Activated CD4-positive, alpha-beta memory T cell treated with anti-CD3 and anti-CD28 coated beads for 36 hours (primary cell): ENCODE measurements around the gene TIA1. TPM values are rescaled to one million over a fixed set of nuclear protein-coding genes. Genes with fewer than 3 reads are reported as not detected.
"Not testable (repeated sequence)": the region's sequence is repeated elsewhere in the genome, so short reads cannot be mapped to it uniquely, and the experiment has no call there.

Source experiments
- CTCF ChIA-PET: fragments of 350-600 bp; sonication (Branson Sonifier 250); formaldehyde crosslinking; loops from one replicate; lab custom pipeline; 2021; ENCODE audit warnings: antibody characterized with exemption, inconsistent platforms; lab: Charles Lee
- POLR2A ChIA-PET: fragments of 350-600 bp; sonication (Branson Sonifier 250); formaldehyde crosslinking; loops from one replicate; lab custom pipeline; 2021; ENCODE audit warnings: antibody characterized with exemption; lab: Charles Lee
- DNase-seq: peaks from one replicate; pipeline ENCODE4 v3.0.0-alpha.2; 2020
- H3K27ac Mint-ChIP-seq: one replicate; pipeline ENCODE4 v1.8.0; 2021; ENCODE audit warnings: mixed read lengths
- H3K27me3 Mint-ChIP-seq: one replicate; pipeline ENCODE4 v1.8.0; 2021; ENCODE audit warnings: mixed read lengths
- H3K36me3 Mint-ChIP-seq: one replicate; pipeline ENCODE4 v1.8.0; 2021; ENCODE audit warnings: mixed read lengths
- H3K4me1 Mint-ChIP-seq: one replicate; pipeline ENCODE4 v1.8.0; 2021; ENCODE audit warnings: low read depth, mixed read lengths
- H3K4me3 Mint-ChIP-seq: one replicate; pipeline ENCODE4 v1.8.0; 2021; ENCODE audit warnings: mild to moderate bottlenecking, mixed read lengths
- H3K9me3 Mint-ChIP-seq: one replicate; pipeline ENCODE4 v1.8.0; 2021; ENCODE audit warnings: mixed read lengths
- intact Hi-C: fragments of 100-400 bp; cut with micrococcal nuclease; formaldehyde crosslinking; loops from one replicate; pipeline ENCODE4 v1.15.1; 2023
- total RNA-seq, 2 experiments: library from RNA; stranded (reverse); gene quantifications; one replicate each; pipeline ENCODE4 v1.2.3, GENCODE V29; 2021

Gene TIA1
- total RNA-seq, 2 experiments from 2014 or later, result 82.5 to 98.6 TPM

DNA sequence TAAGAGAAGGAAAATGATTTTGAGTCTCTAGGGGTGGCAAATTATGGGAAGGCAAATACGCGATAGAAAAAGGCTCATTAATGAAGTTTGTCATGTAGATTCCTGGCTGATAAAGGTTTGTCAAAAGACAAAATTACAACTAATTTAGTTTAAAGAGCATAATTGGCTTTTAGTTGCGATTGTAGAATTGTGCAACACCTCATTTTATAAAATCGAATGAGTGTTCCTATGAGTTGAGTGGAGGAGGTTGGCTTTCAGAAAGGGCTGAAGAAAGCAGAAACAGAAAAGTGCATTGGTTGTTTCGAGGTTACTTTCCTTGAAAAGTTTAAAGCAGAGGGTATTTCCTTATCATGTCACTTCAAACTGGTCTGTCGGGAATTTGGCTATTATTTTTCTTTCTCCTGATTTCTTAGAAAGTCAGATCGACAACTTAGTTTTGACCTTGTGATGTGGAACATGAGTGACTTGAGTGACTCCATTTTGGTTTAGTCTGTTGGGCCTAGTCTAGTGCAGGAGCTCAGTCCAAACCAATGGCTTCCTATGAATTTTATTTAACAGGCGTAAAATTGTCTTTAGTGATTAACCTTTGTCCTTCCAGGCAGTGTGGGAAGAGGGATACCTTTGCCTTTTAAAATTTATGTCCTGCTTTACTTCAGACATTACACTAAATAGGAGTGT, 7.3 kb upstream of the TIA1 start:
- CTCF ChIA-PET, result interaction anchor here (0.7 kb wide), 1 partner anchor 343 kb away, joined by 3 read pairs; no protein-coding TSS in a partner anchor
- peaks cover 21% of the 10 kb centered on the region for H3K4me1 Mint-ChIP-seq
- intact Hi-C loops, result loop anchor here (2.0 kb wide), 1 partner anchor 65 kb away; the partner anchor contains the start of gene C2orf42
- DNase-seq, result no peak
- H3K9me3 Mint-ChIP-seq, result no peaks in the 10 kb centered on the region
- no peak overlapping the region for H3K27ac Mint-ChIP-seq
- H3K27me3 Mint-ChIP-seq, result no peaks in the 10 kb centered on the region
- POLR2A ChIA-PET, result interaction anchor here (0.8 kb wide), 1 partner anchor 37 kb away, joined by 4 read pairs; no protein-coding TSS in a partner anchor
- H3K4me3 Mint-ChIP-seq, result no peak overlapping the region
- peaks cover 4% of the 10 kb centered on the region for H3K36me3 Mint-ChIP-seq

DNA sequence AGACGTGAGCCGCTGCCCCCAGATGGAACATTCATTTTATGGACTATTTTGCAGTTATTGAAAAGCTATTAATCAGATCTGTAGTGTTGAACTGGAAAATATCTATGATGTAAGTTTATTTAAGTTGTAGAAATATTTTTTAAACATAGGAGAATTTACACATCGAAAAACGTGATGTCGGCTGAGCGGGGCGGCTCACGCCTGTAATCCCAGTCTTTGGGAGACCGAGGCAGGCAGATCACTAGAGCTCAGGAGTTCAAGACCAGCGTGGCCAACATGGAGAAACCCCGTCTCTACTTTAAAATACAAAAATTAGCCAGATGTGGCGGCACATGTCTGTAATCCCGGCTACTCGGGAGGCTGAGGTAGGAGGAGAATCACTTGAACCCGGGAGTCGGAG, 2.0 kb upstream of the TIA1 start:
- Mint-ChIP-seq H3K36me3 (peaks cover 8% of the 10 kb centered on the region), H3K4me3 (no peak overlapping the region), H3K4me1 (peaks cover 10% of the 10 kb centered on the region), H3K9me3 (no peaks in the 10 kb centered on the region), H3K27me3 (peaks cover 4% of the 10 kb centered on the region), H3K27ac (no peak overlapping the region)
- no peak for DNase-seq
- ChIA-PET CTCF (interaction anchor here (1.5 kb wide), 1 partner anchor 10 kb away, joined by 3 read pairs; no protein-coding TSS in a partner anchor), POLR2A (interaction anchor here (2.1 to 3.9 kb wide), 2 partner anchors 8 to 43 kb away, joined by 11 to 21 read pairs; partner anchors contain the start of genes PCYOX1 and SNRPG)
- intact Hi-C loops, result no loop called here

DNA sequence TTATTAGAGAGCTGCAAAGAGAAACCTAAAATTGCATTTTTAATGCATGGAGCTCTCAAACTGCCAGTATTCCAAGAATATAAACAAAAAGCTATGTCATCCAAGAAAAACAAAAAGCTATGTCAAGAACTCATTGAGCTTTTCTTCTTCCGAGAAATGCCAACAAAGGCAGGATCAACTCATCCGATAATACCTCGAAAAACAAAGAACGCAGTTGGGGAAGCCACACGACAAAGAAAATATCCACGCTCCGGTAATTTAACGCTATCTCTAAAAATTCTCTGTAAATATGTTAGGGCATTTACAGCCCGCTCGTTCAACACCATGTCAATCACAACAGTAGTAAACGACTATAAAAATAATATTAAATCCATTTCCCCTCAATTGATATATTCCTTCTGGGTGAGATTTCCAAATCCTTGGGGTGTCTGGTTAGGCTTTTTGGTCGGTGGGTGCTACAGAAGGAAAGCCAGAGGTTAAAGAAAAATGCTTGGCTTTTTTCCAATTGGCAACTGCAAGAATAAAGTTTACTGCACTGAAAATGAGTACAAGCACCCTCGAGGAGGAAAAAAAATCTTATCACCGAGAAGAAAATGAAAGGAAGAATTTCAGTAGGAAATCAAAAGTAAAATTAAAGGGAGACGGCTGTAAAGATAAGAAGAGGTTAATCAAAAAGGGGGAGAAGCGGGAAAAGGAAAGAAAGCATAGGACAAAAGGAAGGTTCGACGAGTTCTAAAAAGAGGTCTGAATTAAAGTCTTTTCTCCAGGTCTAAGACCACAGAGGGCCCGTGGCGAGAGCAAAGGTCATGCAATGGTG, 856 bp downstream of the TIA1 start:
- H3K27me3 Mint-ChIP-seq, result peaks cover 4% of the 10 kb centered on the region
- ChIA-PET POLR2A (interaction anchor here (1.1 to 3.9 kb wide), 5 partner anchors 11 to 333 kb away, joined by 4 to 21 read pairs (median 9); partner anchors contain the start of genes C2orf42, MXD1, PCYOX1 and SNRPG), CTCF (interaction anchor here (0.6 to 1.4 kb wide), 4 partner anchors 10 to 330 kb away, joined by 3 to 5 read pairs (median 3); partner anchors contain the start of gene PCYOX1)
- peaks cover 13% of the 10 kb centered on the region for H3K36me3 Mint-ChIP-seq
- no peak for DNase-seq
- intact Hi-C loops, result loop anchor here (1.0 to 2.0 kb wide), 6 partner anchors 11 to 333 kb away; partner anchors contain the start of genes C2orf42, MXD1, PCBP1 and PCYOX1
- H3K4me3 Mint-ChIP-seq, result peak overlapping the region; percentile 90
- H3K9me3 Mint-ChIP-seq, result no peaks in the 10 kb centered on the region
- peaks cover 33% of the 10 kb centered on the region for H3K4me1 Mint-ChIP-seq
- peak overlapping the region; percentile 96 for H3K27ac Mint-ChIP-seq

DNA sequence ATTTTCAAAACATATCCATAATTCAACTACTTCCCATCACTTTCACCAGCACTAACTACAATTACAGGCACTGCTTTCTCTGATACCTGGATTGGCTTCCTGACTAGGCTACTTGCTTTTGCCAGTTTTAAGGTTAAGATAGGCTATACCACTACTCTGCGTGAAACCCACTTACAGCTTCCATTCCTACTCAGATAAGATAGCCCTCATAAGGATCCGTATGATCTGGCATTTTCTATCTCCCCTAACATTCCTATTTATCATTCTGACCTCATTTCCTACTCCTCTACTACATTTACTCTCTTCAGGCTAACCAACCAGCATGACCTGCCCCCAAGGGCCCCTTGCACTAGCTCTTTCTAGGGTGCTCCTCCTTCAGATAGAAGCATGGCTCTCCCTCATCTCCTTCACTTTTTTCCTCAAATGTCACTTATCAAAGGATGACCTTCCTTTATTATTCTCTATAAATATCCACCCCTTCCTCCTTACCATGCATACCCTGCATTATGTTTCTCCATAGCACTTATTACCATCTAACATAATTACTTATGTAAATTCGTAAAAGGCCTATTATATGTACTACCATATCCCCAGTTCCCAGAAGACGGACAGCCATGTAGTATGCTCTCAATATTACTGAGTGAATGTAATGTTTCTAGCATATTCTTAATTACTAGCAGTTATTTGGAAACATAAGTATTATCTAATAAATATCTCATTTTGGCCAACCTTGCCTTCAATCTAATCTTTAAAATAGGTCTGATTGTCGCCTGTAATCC, 4.4 kb downstream of the TIA1 start:
- no peak for DNase-seq
- Mint-ChIP-seq H3K4me1 (peaks cover 43% of the 10 kb centered on the region), H3K9me3 (no peaks in the 10 kb centered on the region), H3K36me3 (peaks cover 21% of the 10 kb centered on the region), H3K4me3 (no peak overlapping the region), H3K27ac (no peak overlapping the region), H3K27me3 (peaks cover 4% of the 10 kb centered on the region)
- intact Hi-C loops, result no loop called here
- ChIA-PET CTCF (interaction anchor here (0.6 kb wide), 1 partner anchor 61 kb away, joined by 5 read pairs; no protein-coding TSS in a partner anchor), POLR2A (no interaction called here)

DNA sequence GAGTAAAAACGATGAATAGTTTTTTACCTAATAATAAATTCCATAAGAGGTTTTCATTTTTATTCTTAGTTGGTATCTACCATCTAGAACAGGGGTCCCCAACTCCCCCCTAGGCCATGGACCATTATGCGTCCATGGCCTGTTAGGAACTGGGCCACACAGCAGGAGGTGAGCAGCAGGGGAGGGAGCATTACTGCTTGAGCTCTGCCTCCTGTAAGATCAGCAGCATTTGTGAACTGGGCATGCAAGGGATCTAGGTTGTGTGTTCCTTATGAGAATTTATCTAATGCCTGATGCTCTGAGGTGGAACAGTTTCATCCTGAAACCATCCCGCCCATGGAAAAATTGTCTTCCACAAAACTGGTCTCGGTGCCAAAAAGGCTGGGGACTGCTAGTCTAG, 5.9 kb downstream of the TIA1 start:
- no peak for DNase-seq
- POLR2A ChIA-PET, result no interaction called here
- Mint-ChIP-seq H3K9me3 (no peaks in the 10 kb centered on the region), H3K27me3 (no peaks in the 10 kb centered on the region), H3K4me3 (no peak overlapping the region), H3K36me3 (peaks cover 16% of the 10 kb centered on the region), H3K4me1 (peaks cover 41% of the 10 kb centered on the region), H3K27ac (no peak overlapping the region)
- intact Hi-C loops, result no loop called here
- CTCF ChIA-PET, result interaction anchor here (0.8 kb wide), 1 partner anchor 331 kb away, joined by 3 read pairs; no protein-coding TSS in a partner anchor

DNA sequence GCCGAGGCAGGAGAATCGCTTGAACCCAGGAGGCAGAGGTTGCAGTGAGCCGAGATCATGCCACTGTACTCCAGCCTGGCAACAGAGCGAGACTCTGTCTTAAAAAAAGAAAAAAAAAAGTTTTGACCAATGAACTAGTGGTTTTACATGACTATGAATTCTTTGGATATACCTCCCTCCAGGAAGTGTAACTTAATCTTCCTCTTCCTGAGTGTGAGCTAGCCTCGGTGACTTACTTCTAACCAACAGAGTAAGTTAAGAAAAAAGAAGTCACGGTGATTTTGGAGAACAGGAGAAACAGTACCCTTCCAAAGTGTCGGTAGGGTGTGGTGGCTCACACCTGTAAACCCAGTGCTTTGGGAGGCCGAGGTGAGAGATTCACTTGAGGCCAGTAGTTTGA, 7.1 kb downstream of the TIA1 start:
- intact Hi-C loops, result no loop called here
- H3K27me3 Mint-ChIP-seq, result no peaks in the 10 kb centered on the region
- POLR2A ChIA-PET, result interaction anchor here (0.7 kb wide), 1 partner anchor 49 kb away, joined by 3 read pairs; no protein-coding TSS in a partner anchor
- no peak overlapping the region for H3K27ac Mint-ChIP-seq
- H3K9me3 Mint-ChIP-seq, result no peaks in the 10 kb centered on the region
- no peak for DNase-seq
- H3K4me3 Mint-ChIP-seq, result no peak overlapping the region
- H3K4me1 Mint-ChIP-seq, result peaks cover 40% of the 10 kb centered on the region
- CTCF ChIA-PET, result interaction anchor here (1.3 kb wide), 1 partner anchor 9 kb away, joined by 3 read pairs; no protein-coding TSS in a partner anchor
- H3K36me3 Mint-ChIP-seq, result peaks cover 14% of the 10 kb centered on the region

DNA sequence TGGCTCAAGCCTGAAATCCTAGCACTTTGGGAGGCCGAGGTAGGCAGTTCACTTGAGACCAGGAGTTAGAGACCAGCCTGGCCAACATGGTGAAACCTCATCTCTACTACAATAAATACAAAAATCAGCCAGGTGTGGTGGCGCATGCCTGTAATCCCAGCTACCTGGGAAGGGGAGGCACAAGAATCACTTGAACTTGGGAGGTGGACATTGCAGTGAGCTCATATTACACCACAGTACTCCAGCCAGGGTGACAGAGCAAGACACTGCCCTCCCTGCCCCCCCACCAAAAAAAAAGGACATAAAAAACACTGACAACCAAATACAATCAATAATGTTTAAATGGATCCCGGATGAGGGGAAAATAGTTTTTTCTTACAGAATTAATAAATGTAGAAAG, 7.8 kb downstream of the TIA1 start:
- peaks cover 35% of the 10 kb centered on the region for H3K4me1 Mint-ChIP-seq
- no peak overlapping the region for H3K4me3 Mint-ChIP-seq
- DNase-seq, result no peak
- H3K9me3 Mint-ChIP-seq, result no peaks in the 10 kb centered on the region
- no peak overlapping the region for H3K27ac Mint-ChIP-seq
- CTCF ChIA-PET, result interaction anchor here (1.3 kb wide), 1 partner anchor 9 kb away, joined by 3 read pairs; no protein-coding TSS in a partner anchor
- H3K27me3 Mint-ChIP-seq, result no peaks in the 10 kb centered on the region
- POLR2A ChIA-PET, result interaction anchor here (1.2 kb wide), 1 partner anchor 9 kb away, joined by 3 read pairs; no protein-coding TSS in a partner anchor
- intact Hi-C loops, result no loop called here
- peaks cover 12% of the 10 kb centered on the region for H3K36me3 Mint-ChIP-seq

DNA sequence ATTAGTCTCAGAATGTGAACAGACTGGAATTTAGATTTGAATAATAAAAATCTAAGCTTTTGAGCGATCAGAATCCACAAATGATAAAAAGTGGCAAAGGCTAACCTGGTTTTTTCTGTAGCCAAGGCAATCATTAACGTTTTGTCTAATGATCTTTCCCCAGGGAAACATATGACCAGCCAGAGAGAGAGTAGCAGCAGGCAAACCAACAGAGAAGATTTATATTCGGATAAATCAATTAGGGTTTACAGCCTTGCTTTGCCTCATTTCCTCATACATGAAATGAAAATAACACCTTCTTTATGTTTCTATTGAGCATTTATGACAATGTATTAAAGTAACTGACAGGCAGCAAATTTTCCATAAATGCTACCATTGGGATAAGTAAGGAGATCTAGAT, 14.5 kb downstream of the TIA1 start:
- Mint-ChIP-seq H3K9me3 (no peaks in the 10 kb centered on the region), H3K36me3 (peaks cover 18% of the 10 kb centered on the region), H3K27ac (no peak overlapping the region), H3K4me1 (no peaks in the 10 kb centered on the region), H3K4me3 (no peak overlapping the region), H3K27me3 (no peaks in the 10 kb centered on the region)
- CTCF ChIA-PET, result no interaction called here
- POLR2A ChIA-PET, result no interaction called here
- DNase-seq, result no peak
- intact Hi-C loops, result no loop called here

DNA sequence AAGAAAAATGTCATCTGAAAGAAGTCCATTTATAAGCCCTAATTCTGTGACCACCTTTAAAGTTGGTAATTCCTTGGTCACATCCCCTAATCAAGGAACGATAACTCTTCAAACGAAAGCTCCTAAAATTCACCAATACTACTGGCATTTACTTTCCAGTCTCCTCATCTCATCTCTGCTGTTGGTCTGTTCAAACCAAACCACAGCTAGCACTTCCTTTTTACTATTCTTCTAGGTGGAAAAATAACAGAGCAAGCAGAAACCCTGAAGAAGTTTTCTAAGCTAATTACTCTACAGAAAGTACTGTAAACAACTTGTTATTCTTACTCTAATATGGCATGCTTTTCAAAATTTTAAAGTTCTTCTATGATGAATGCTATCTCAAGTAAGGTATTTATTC, 21.6 kb downstream of the TIA1 start:
- intact Hi-C loops, result no loop called here
- POLR2A ChIA-PET, result interaction anchor here (1.2 to 1.8 kb wide), 2 partner anchors 36 to 313 kb away, joined by 4 to 6 read pairs; partner anchors contain the start of genes C2orf42 and MXD1
- H3K27ac Mint-ChIP-seq, result no peak overlapping the region
- peaks cover 7% of the 10 kb centered on the region for H3K4me1 Mint-ChIP-seq
- peaks cover 45% of the 10 kb centered on the region for H3K36me3 Mint-ChIP-seq
- no peaks in the 10 kb centered on the region for H3K27me3 Mint-ChIP-seq
- no peak for DNase-seq
- no peaks in the 10 kb centered on the region for H3K9me3 Mint-ChIP-seq
- CTCF ChIA-PET, result interaction anchor here (0.5 to 1.5 kb wide), 2 partner anchors 35 to 662 kb away, joined by 3 read pairs; no protein-coding TSS in a partner anchor
- H3K4me3 Mint-ChIP-seq, result no peak overlapping the region

DNA sequence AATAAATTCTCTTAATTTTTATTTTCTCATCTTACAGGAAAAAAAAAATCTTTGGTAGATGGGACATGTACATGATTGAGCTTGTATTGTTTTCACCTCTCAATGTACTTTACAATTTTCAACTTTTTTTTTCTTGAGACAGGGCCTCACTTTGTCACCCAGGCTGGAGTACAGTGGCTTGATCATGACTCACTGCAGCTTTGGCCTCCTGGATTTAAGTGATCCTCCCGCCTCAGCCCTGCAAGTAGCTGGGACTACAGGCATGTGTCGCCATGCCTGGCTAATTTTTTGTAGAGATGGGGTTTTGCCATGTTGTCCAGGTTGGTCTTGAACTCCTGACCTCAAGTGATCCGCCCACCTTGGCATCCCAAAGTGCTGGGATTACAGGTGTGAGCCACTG, 25.1 kb downstream of the TIA1 start:
- H3K27ac Mint-ChIP-seq, CTCF ChIA-PET, H3K4me3 Mint-ChIP-seq, H3K27me3 Mint-ChIP-seq, DNase-seq, POLR2A ChIA-PET, H3K9me3 Mint-ChIP-seq, intact Hi-C loops: not testable (repeated sequence)
- Mint-ChIP-seq H3K4me1 (peaks cover 14% of the 10 kb centered on the region), H3K36me3 (peaks cover 49% of the 10 kb centered on the region)

DNA sequence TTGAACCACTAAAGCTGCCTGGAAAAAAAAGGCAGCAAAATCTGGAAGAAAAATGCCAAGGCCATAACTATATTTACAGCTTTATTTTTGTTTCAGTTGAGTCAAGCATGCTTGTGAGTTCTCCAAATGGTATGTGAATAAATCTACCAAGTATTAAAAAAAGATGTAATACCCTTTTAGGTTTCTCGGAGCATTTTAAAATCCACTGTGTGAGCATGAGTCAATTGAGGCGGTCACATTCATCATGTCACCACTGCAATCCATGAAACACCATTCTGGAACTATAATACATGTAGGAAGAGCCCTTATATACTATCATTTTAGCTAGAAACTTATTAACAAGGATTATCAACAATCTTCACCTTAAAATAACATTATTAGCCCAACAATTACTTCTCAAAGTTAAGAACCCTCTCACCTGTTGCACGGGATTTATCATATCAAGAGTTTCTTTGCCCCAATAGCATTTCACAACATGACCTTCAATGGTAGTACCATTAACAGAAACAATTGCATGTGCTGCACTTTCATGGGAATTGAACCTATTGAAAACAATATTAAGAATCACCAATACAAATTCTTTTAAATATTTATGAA, 33.4 kb downstream of the TIA1 start:
- peaks cover 34% of the 10 kb centered on the region for H3K36me3 Mint-ChIP-seq
- CTCF ChIA-PET, result no interaction called here

More for the DNA sequence above, 33.4 kb downstream of the TIA1 start:
- DNase-seq, result no peak
- POLR2A ChIA-PET, result no interaction called here
- H3K4me3 Mint-ChIP-seq, result no peak overlapping the region
- peaks cover 27% of the 10 kb centered on the region for H3K4me1 Mint-ChIP-seq
- no peaks in the 10 kb centered on the region for H3K27me3 Mint-ChIP-seq
- no peak overlapping the region for H3K27ac Mint-ChIP-seq
- no peaks in the 10 kb centered on the region for H3K9me3 Mint-ChIP-seq
- intact Hi-C loops, result no loop called here
